ENCODE measurements around the gene DGKE. TPM values are rescaled to one million over a fixed set of nuclear protein-coding genes. Genes with fewer than 3 reads are reported as not detected.

DGKE gene
- total RNA-seq, 4 donors from 2014 or later = 1.7 to 10.7 (median 7.9) TPM

GRCh38 chr17:56896968-56897359 is 63.0 kb downstream of the DGKE start:
- intact Hi-C loops (cut with DNase I) = loop anchor here (10.0 kb wide), 1 partner anchor 48 kb away; no protein-coding TSS in a partner anchor
- Histone ChIP-seq H3K27me3 (no peaks in the 10 kb centered on the region), H3K4me1 (no peaks in the 10 kb centered on the region), H3K27ac (no peak overlapping the region), H3K4me3 (no peak overlapping the region), H3K9me3 (no peaks in the 10 kb centered on the region), H3K36me3 (peaks cover 54 to 100% (median 58%) of the 10 kb centered on the region in 3 donors)
- DNase-seq = no peak
- no peak for TF ChIP-seq POLR2A (IDR thresholded peaks at IDR 0.05)
- TF ChIP-seq, protein P1, sequence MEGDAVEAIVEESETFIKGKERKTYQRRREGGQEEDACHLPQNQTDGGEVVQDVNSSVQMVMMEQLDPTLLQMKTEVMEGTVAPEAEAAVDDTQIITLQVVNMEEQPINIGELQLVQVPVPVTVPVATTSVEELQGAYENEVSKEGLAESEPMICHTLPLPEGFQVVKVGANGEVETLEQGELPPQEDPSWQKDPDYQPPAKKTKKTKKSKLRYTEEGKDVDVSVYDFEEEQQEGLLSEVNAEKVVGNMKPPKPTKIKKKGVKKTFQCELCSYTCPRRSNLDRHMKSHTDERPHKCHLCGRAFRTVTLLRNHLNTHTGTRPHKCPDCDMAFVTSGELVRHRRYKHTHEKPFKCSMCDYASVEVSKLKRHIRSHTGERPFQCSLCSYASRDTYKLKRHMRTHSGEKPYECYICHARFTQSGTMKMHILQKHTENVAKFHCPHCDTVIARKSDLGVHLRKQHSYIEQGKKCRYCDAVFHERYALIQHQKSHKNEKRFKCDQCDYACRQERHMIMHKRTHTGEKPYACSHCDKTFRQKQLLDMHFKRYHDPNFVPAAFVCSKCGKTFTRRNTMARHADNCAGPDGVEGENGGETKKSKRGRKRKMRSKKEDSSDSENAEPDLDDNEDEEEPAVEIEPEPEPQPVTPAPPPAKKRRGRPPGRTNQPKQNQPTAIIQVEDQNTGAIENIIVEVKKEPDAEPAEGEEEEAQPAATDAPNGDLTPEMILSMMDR (IDR thresholded peaks at IDR 0.05) = no peak
- WGBS, 2 donors = 77 to 84% methylated on average over 4 of the region's 4 CpGs

- H3K4me3 ChIP-seq = no peak overlapping the region
- no peaks in the 10 kb centered on the region for H3K27me3 ChIP-seq
- no peak overlapping the region for H3K27ac ChIP-seq
- 85 to 94% methylated on average over 14 of the region's 14 CpGs for WGBS, 2 donors
- TF ChIP-seq, protein P1 (IDR thresholded peaks at IDR 0.05) = no peak
- no peak for TF ChIP-seq POLR2A (IDR thresholded peaks at IDR 0.05)
- no peaks in the 10 kb centered on the region for H3K4me1 ChIP-seq
- peaks cover 60 to 100% (median 60%) of the 10 kb centered on the region in 3 donors for H3K36me3 ChIP-seq
- intact Hi-C loops (cut with DNase I) = loop anchor here (10.0 kb wide), 1 partner anchor 47 kb away; no protein-coding TSS in a partner anchor
- DNase-seq = no peak
- no peaks in the 10 kb centered on the region for H3K9me3 ChIP-seq
Measured at GRCh38 chr17:56897646-56898424, 63.9 kb downstream of the DGKE start.

DNA sequence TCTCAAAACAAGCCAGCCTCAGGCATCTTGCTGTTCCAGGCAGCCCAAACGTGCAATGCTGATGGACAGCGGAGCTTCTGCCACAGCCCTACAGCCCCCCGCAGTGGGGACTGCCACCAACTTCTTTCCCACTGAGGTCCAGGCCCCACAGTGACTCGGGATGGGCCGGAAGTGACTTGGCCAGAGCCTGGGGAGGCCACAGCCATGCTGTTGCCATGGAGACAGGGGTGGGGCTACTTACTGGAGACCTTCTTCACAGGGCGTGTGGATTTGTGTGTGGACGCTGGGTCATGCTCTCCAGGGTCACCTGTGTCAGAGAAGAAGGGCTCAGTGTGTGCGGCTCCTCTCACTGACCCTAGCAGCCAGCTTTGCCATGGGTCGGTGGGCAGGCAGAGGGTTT is 64.9 kb downstream of the DGKE start:
- WGBS, 2 donors = 60 to 100% methylated on average over 1 to 2 of the region's 9 CpGs

DNA sequence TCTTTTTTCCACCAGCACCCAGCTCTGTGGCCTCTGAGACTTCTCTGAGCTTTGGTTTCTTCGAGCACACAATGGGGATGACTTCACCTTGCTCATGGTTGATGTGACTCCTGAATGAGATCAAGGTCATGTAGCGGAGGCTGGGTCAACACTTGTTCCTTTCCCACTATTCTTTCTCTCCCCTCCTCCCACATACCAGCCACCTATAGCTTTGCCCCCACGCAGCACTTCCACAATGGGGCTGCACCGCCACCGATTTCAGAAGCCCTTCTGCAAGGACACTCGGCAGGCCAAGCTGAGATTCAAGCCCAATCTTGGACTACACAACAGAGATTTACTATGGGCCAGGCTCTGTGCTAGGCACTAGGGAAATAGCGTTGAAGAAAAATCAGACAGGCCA is 65.5 kb downstream of the DGKE start:
- no peak for TF ChIP-seq POLR2A (IDR thresholded peaks at IDR 0.05)
- TF ChIP-seq, protein P1 (IDR thresholded peaks at IDR 0.05) = no peak
- intact Hi-C loops (cut with DNase I) = loop anchor here (10.0 kb wide), 1 partner anchor 45 kb away; no protein-coding TSS in a partner anchor
- no peak overlapping the region for H3K4me3 ChIP-seq
- 92 to 97% methylated on average over 6 to 7 of the region's 7 CpGs for WGBS, 2 donors
- peaks cover 61 to 100% (median 66%) of the 10 kb centered on the region in 3 donors for H3K36me3 ChIP-seq
- H3K27me3 ChIP-seq = no peaks in the 10 kb centered on the region
- H3K4me1 ChIP-seq = no peaks in the 10 kb centered on the region
- no peaks in the 10 kb centered on the region for H3K9me3 ChIP-seq
- no peak for DNase-seq
- no peak overlapping the region for H3K27ac ChIP-seq

More for the DNA sequence above, 64.9 kb downstream of the DGKE start:
- Histone ChIP-seq H3K4me3 (no peak overlapping the region), H3K27ac (no peak overlapping the region), H3K36me3 (peaks cover 61 to 100% (median 62%) of the 10 kb centered on the region in 3 donors), H3K4me1 (no peaks in the 10 kb centered on the region), H3K27me3 (no peaks in the 10 kb centered on the region), H3K9me3 (no peaks in the 10 kb centered on the region)
- intact Hi-C loops (cut with DNase I) = loop anchor here (10.0 kb wide), 1 partner anchor 46 kb away; no protein-coding TSS in a partner anchor
- TF ChIP-seq, protein P1 (IDR thresholded peaks at IDR 0.05) = no peak
- TF ChIP-seq POLR2A (IDR thresholded peaks at IDR 0.05) = no peak
- no peak for DNase-seq

DNA sequence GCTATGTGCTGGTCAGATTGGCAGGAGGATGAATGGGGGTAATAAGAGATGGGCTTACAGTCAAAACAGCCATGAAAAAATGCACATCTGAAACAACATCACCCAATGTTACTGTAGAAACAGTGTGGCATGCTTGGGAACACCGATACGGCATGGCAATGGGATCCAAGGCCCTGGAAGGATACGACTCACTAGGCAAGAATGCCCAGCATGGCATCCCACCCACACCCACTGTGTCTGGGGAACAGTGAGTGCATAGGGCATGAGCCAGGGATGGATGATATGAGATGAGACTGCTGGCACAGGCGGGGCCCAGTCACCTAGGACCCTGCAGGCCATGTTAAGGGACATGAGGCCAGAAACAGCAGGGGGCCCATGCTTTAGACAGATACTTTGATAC is 68.4 kb downstream of the DGKE start:
- 73 to 88% methylated on average over 3 to 4 of the region's 4 CpGs for WGBS, 2 donors
- Histone ChIP-seq H3K27ac (no peak overlapping the region), H3K36me3 (peaks cover 67 to 100% (median 68%) of the 10 kb centered on the region in 3 donors)

More for the DNA sequence above, 68.4 kb downstream of the DGKE start:
- intact Hi-C loops (cut with DNase I) = no loop called here
- no peak for TF ChIP-seq POLR2A (IDR thresholded peaks at IDR 0.05)
- TF ChIP-seq, protein P1 (IDR thresholded peaks at IDR 0.05) = no peak
- no peak overlapping the region for H3K4me3 ChIP-seq
- H3K27me3 ChIP-seq = no peaks in the 10 kb centered on the region
- DNase-seq = no peak
- no peaks in the 10 kb centered on the region for H3K9me3 ChIP-seq
- H3K4me1 ChIP-seq = peaks cover 0 to 2% (median 0%) of the 10 kb centered on the region in 3 donors

All from esophagus squamous epithelium (tissue), 5 donors.